ENCODE results near the gene PLCB4. TPM values are rescaled to one million over a fixed set of nuclear protein-coding genes. Genes with fewer than 3 reads are reported as not detected.
A peak's percentile ranks its signal among the peaks of the same experiment; 100 is the strongest.

Gene PLCB4
- total RNA-seq, 1 experiment from 2014 or later, result 10.1 TPM

DNA sequence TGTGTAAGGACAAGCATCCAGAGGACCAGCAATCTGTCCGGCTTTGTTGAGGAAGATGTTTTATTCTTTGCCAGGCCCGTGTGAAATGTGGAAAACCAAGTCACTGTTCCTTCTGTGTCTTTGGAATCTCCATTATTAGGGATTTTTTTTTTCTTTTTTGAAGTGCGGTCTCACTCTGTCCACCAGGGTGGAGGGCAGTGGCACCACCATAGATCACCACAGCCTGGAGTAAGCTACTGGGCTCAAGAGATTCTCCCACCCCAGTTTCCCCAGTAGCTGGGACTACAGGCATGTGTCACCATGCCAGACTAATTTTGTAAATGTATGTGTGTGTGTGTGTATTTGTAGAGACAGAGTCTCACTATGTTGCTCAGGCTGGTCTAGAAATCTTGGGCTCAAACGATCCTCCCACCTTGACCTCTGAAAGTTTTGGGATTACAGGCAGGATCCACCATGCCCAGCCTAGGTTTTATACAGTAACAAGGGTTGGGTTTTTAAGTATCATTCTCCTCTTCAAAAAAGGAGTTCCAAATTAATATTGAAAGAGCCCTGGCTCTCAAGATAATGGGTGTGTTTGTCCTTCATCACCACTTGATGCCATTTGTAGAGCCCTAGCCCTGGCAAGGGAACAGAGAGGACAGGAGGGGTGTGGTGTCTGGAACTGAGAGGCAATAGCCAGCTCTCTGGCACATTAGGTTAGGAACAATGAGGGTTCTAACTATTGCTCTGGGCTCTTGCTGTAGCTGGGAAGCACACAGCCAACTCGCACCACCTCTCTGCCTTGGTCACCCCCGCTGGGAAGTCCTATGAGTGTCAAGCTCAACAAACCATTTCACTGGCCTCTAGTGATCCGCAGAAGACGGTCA lies 448.6 kb downstream of the PLCB4 start:
- no peak for DNase-seq
- H2BK15ac ChIP-seq (ENCODE audit: low read depth, low read length), result no peak overlapping the region
- no peaks in the 10 kb centered on the region for H3K79me1 ChIP-seq (ENCODE audit: insufficient read depth, low read depth, low read length, poor library complexity, severe bottlenecking)
- peaks cover 70 to 77% of the 10 kb centered on the region in 2 experiments for H3K4me1 Mint-ChIP-seq
- no peak overlapping the region for H2BK5ac ChIP-seq (ENCODE audit: insufficient read length, low read length)
- H3K4ac ChIP-seq (ENCODE audit: low read depth, low read length), result no peak overlapping the region
- H3K79me2 ChIP-seq (ENCODE audit: insufficient read depth, low read length), result no peaks in the 10 kb centered on the region
- H2BK120ac ChIP-seq (ENCODE audit: low read depth, low read length, poor library complexity, severe bottlenecking), result no peak overlapping the region
- H3K23me2 ChIP-seq (ENCODE audit: insufficient read length, low read depth, low read length, poor library complexity, severe bottlenecking), result peaks cover 27% of the 10 kb centered on the region
- no peak overlapping the region for H2AFZ ChIP-seq (ENCODE audit: low read length)
- H3K4me1 ChIP-seq (ENCODE audit: insufficient read depth, low read length), result peaks cover 11% of the 10 kb centered on the region
- no peak overlapping the region for H3K56ac ChIP-seq (ENCODE audit: insufficient read length, low read depth, low read length)
- H3K23ac ChIP-seq (ENCODE audit: insufficient read length, low read depth, low read length), result no peak overlapping the region
- H3T11ph ChIP-seq (ENCODE audit: low read length), result no peak overlapping the region
- no peak overlapping the region for H4K5ac ChIP-seq (ENCODE audit: insufficient read length, low read depth, low read length)
- TF ChIP-seq, protein P1, sequence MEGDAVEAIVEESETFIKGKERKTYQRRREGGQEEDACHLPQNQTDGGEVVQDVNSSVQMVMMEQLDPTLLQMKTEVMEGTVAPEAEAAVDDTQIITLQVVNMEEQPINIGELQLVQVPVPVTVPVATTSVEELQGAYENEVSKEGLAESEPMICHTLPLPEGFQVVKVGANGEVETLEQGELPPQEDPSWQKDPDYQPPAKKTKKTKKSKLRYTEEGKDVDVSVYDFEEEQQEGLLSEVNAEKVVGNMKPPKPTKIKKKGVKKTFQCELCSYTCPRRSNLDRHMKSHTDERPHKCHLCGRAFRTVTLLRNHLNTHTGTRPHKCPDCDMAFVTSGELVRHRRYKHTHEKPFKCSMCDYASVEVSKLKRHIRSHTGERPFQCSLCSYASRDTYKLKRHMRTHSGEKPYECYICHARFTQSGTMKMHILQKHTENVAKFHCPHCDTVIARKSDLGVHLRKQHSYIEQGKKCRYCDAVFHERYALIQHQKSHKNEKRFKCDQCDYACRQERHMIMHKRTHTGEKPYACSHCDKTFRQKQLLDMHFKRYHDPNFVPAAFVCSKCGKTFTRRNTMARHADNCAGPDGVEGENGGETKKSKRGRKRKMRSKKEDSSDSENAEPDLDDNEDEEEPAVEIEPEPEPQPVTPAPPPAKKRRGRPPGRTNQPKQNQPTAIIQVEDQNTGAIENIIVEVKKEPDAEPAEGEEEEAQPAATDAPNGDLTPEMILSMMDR (conservative IDR thresholded peaks at IDR 0.05), result peak; percentile 36; the same call in 2 of the 3 replicates
- H3K4me3 Mint-ChIP-seq, result peak overlapping the region in 1 of 2 experiments; percentile 45; a peak in 1 of 5 replicates
- no peaks in the 10 kb centered on the region for H4K20me1 ChIP-seq (ENCODE audit: control insufficient read depth, insufficient read depth, insufficient read length)
- no peak overlapping the region for H3K18ac ChIP-seq (ENCODE audit: insufficient read length, low read depth, low read length)
- peaks cover 0 to 3% of the 10 kb centered on the region in 2 experiments; a peak in 1 of 5 replicates for H3K9me3 Mint-ChIP-seq
- no peaks in the 10 kb centered on the region for H3K9me3 ChIP-seq (ENCODE audit: control insufficient read depth, low read depth, low read length)
- H3K36me3 Mint-ChIP-seq (ENCODE audit: insufficient read depth in 1 of 3, low read depth in 3 of 3), result peaks cover 0 to 2% (median 0%) of the 10 kb centered on the region in 3 experiments; a peak in 2 of 7 replicates
- no peak overlapping the region for H3K14ac ChIP-seq (ENCODE audit: insufficient read depth, low read length)
- H3K9ac ChIP-seq (ENCODE audit: extremely low read depth, insufficient read length, low read length), result no peak overlapping the region
- no peak overlapping the region for H2BK20ac ChIP-seq (ENCODE audit: low read depth, low read length, poor library complexity, severe bottlenecking)
- no peak overlapping the region for H3K27ac Mint-ChIP-seq
- H3K27me3 Mint-ChIP-seq (ENCODE audit: low read depth), result peaks cover 99% of the 10 kb centered on the region
- H3K27me3 ChIP-seq (ENCODE audit: insufficient read depth, low read length), result peaks cover 45% of the 10 kb centered on the region; the same call in 1 of the 2 replicates
- no peak overlapping the region for H4K8ac ChIP-seq (replicated peaks; ENCODE audit: insufficient read length, low read depth, low read length)
- no CpG with 5 or more reads among the region's 8 CpGs for WGBS (ENCODE audit: extremely low coverage, insufficient read length, low lambda C conversion rate)
- H3K27ac ChIP-seq (ENCODE audit: insufficient read length, low read depth, low read length), result no peak overlapping the region
- no peak overlapping the region for H4K91ac ChIP-seq (ENCODE audit: insufficient read length, low read depth, low read length)
- H2AK5ac ChIP-seq (ENCODE audit: insufficient read length, low read length), result no peak overlapping the region
- no peak overlapping the region for H2BK12ac ChIP-seq (ENCODE audit: insufficient read length, low read depth, low read length)
- H3K4me2 ChIP-seq (ENCODE audit: insufficient read depth, insufficient read length, low read length), result no peak overlapping the region
